ENCODE data around the gene ODC1.
"Not testable (repeated sequence)": the region's sequence is repeated elsewhere in the genome, so short reads cannot be mapped to it uniquely, and the experiment has no call there.

The ODC1 gene

DNA sequence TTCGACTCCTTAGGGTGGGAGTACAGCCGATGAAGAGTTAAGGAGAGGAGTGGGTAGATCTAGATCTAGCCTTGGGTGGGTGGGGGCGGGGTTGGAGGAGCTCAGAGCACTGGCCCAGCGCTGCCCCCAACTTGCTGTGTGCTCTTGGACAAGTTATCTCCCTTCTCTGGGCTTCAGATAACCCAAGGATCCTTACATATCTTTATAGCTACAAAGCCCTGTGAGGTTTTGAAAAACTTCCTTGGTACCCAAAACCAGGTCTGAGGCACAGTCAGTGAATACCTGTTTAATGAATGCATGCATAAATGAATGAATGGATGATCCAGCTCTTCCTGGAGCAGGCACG, 1.3 kb upstream of the ODC1 start:
- TF ChIP-seq, protein P1, sequence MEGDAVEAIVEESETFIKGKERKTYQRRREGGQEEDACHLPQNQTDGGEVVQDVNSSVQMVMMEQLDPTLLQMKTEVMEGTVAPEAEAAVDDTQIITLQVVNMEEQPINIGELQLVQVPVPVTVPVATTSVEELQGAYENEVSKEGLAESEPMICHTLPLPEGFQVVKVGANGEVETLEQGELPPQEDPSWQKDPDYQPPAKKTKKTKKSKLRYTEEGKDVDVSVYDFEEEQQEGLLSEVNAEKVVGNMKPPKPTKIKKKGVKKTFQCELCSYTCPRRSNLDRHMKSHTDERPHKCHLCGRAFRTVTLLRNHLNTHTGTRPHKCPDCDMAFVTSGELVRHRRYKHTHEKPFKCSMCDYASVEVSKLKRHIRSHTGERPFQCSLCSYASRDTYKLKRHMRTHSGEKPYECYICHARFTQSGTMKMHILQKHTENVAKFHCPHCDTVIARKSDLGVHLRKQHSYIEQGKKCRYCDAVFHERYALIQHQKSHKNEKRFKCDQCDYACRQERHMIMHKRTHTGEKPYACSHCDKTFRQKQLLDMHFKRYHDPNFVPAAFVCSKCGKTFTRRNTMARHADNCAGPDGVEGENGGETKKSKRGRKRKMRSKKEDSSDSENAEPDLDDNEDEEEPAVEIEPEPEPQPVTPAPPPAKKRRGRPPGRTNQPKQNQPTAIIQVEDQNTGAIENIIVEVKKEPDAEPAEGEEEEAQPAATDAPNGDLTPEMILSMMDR (IDR thresholded peaks at IDR 0.05; ENCODE audit: low read depth, low read length, missing control alignments): no peak
- DNase-seq (ENCODE audit: low read depth): no peak
- in situ Hi-C loops (cut with HindIII; ENCODE audit: low sequenced_read_pairs): loop anchor here (5.0 kb wide), 1 partner anchor 218 kb away; no protein-coding TSS in a partner anchor
- peak overlapping the region; percentile 57 for H3K4me3 ChIP-seq (ENCODE audit: low read depth, low read length)

DNA sequence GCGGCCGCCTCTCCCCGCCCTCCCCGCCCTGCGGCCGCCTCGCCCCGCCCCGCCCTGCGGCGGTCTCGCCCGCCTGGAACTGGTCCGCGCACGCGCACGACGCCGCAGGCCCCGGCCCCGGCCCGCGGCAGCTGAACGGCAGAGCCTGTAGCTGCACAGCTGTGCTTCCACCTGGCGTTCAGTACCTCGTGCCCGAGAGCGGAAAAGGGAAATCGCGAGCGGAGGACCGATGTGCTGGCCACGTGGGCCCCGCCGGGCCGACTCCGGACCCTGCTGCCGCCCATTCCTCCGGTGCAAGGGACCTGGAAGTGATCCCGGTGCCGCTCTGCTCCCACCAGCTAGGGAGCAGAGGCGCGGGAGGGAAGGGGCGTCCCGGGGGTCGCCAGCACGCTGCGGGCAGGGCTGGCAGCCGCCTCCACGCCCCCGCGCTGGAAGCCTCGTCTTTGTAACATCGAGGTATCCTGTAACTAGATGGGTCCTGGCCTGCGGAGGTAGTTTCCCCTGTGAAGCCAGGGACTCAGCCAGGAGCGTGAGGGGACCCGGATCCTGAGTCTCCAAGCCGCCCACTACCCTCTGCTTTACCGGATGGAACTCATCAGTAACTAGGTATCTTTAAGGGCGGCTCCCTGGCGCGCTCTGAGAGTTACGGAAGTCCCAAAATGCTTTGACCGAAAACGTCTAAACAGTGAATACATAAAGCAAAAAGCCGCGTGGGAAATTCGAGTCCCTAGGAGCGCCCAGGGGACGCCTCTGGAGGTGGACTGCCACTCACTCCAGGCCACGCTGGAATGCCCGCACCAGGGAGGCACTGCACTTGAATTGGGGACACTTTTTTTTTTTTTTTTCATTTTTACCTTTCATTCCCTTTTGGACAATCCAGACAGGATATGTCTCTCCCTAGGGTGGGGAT, 704 bp upstream of the ODC1 start:
- H3K4me3 ChIP-seq (ENCODE audit: low read depth, low read length): peak overlapping the region; percentile 57
- TF ChIP-seq, protein P1 (IDR thresholded peaks at IDR 0.05; ENCODE audit: low read depth, low read length, missing control alignments): peak; percentile 6
- peak; percentile 53 for DNase-seq (ENCODE audit: low read depth)
- in situ Hi-C loops (cut with HindIII; ENCODE audit: low sequenced_read_pairs): loop anchor here (5.0 kb wide), 1 partner anchor 218 kb away; no protein-coding TSS in a partner anchor

DNA sequence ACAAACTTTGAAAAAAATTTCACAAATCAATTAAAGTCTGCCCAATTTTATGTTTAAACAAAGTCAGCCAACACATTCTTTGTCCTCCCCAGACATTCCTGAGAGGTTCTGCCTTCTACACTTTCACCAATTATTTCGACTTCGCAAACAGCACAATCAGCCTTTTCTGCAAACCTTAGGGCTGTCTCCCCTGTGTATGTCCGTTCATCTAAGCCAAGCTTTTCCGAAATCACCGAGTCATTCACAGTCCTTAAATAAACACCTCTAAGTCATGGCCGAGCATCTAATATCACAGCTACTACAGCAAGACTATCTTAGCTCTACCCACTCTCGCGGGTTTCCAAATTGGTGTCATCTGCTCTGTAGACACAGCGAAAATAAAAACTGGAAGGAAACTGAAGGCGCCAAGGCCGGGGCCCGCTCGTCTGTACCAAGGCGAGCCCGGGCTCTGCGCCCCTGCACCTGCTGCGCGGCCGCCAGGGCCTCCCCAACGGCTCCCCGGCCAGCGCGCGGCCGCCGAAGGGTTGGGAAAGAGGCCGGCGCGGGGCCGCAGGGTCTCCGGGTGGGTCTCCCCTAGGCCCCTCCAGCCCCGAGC, 730 bp downstream of the ODC1 start:
- in situ Hi-C loops (cut with HindIII; ENCODE audit: low sequenced_read_pairs): loop anchor here (5.0 kb wide), 1 partner anchor 220 kb away; no protein-coding TSS in a partner anchor
- no peak for DNase-seq (ENCODE audit: low read depth)
- peak overlapping the region; percentile 66 for H3K4me3 ChIP-seq (ENCODE audit: low read depth, low read length)
- TF ChIP-seq, protein P1 (IDR thresholded peaks at IDR 0.05; ENCODE audit: low read depth, low read length, missing control alignments): no peak

DNA sequence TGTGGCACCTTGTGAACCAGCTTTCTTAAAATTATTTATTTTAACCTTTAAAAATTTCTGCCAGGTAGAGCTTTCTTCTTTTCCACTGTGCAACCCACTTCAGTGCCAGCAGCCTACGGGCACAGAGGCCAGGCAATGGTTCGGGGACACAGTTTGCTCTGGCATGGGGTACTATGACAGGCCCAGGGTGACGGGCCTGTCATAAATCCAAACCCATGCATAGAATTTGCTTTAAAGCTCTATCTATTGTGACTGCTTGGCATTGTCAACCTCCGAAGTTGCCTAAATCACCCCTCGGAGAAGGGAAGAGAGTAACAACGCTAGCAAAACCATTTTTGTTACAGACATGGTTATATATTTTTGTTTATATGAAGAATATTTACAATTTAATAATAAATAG, 1.5 kb downstream of the ODC1 start:
- peak overlapping the region; percentile 66 for H3K4me3 ChIP-seq (ENCODE audit: low read depth, low read length)
- in situ Hi-C loops (cut with HindIII; ENCODE audit: low sequenced_read_pairs): loop anchor here (5.0 kb wide), 1 partner anchor 221 kb away; no protein-coding TSS in a partner anchor
- no peak for DNase-seq (ENCODE audit: low read depth)
- TF ChIP-seq, protein P1 (IDR thresholded peaks at IDR 0.05; ENCODE audit: low read depth, low read length, missing control alignments): no peak

DNA sequence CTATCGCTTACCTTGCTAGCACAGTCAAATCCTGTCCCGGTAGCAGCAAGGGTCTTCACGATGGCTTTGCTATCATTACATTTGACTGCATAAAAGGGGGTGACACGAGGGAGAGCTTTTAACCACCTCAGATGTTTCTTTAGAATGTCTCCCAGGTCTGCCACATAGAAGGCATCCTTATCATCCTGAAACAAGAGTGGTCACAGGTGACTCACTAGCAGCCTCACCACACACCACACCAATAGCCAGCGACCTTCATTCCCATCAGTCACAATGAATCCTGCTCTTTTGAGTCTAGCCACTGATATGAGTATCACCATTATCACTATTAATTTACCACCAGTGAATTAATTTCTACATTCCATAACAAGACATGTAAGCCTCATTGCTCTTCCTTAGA, 3.7 kb downstream of the ODC1 start:
- DNase-seq (ENCODE audit: low read depth): no peak
- in situ Hi-C loops (cut with HindIII; ENCODE audit: low sequenced_read_pairs): no loop called here
- TF ChIP-seq, protein P1 (IDR thresholded peaks at IDR 0.05; ENCODE audit: low read depth, low read length, missing control alignments): no peak
- no peak overlapping the region for H3K4me3 ChIP-seq (ENCODE audit: low read depth, low read length)

DNA sequence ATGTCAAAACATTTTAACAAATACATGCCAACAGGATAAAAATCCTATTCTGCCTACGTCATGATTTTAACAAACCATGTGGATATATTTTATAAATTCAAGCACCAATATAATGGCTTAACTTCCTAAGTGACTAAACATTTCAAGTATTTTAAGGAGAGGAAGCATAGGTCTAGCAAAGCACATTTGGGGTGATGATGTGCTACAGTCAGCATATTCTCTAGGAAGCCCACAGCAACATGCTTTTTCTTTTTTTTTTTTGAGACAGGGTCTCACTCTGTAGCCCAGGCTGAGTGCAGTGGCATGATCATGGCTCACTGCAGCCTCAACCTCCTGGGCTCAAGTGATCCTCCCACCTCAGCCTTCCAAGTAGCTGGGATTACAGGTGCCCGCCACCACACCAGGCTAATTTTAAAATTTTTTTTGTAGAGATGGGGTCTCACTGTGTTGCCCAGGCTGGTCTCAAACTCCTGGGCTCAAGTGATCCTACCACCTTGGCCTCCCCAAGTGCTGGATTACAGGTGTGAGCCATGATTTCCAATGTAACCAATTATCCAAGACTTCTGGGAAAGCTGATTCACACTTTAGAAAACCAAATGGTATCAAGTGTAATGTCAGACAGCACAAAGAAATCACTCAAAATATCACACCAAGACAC, 5.5 kb downstream of the ODC1 start:
- H3K4me3 ChIP-seq (ENCODE audit: low read depth, low read length); in situ Hi-C loops (cut with HindIII; ENCODE audit: low sequenced_read_pairs); DNase-seq (ENCODE audit: low read depth): not testable (repeated sequence)
